ENCODE measurements around the gene G3BP2.

Gene G3BP2

GRCh38 chr4:75596061-75596460 is 77.2 kb downstream of the G3BP2 start:
- TF ChIP-seq CTCF (conservative IDR thresholded peaks at IDR 0.05; ENCODE audit: low read depth, low read length): no peak
- Histone ChIP-seq H3K27me3 (ENCODE audit: insufficient read depth, low read depth) (no peaks in the 10 kb centered on the region), H3K79me2 (ENCODE audit: insufficient read depth, low read depth) (no peaks in the 10 kb centered on the region), H3K4me3 (IDR thresholded peaks at IDR 0.05; ENCODE audit: insufficient read depth, low read depth, low read length) (no peak overlapping the region), H3K4me2 (peak overlapping the region; percentile 79), H3K4me1 (ENCODE audit: low read depth, poor library complexity, severe bottlenecking) (peaks cover 71% of the 10 kb centered on the region), H3K27ac (peak overlapping the region; percentile 87), H2AFZ (ENCODE audit: low read depth) (no peak overlapping the region), H3K36me3 (ENCODE audit: insufficient read depth) (no peaks in the 10 kb centered on the region), H3K9ac (no peak overlapping the region), H4K20me1 (ENCODE audit: insufficient read depth) (no peaks in the 10 kb centered on the region)

GRCh38 chr4:75593393-75593792 is 79.8 kb downstream of the G3BP2 start:
- no peaks in the 10 kb centered on the region for H3K36me3 ChIP-seq (ENCODE audit: insufficient read depth)
- H2AFZ ChIP-seq (ENCODE audit: low read depth): no peak overlapping the region
- H3K4me2 ChIP-seq: no peak overlapping the region
- no peaks in the 10 kb centered on the region for H3K27me3 ChIP-seq (ENCODE audit: insufficient read depth, low read depth)
- H3K79me2 ChIP-seq (ENCODE audit: insufficient read depth, low read depth): no peaks in the 10 kb centered on the region
- H3K9ac ChIP-seq: no peak overlapping the region
- H3K4me1 ChIP-seq (ENCODE audit: low read depth, poor library complexity, severe bottlenecking): peaks cover 52% of the 10 kb centered on the region
- H3K4me3 ChIP-seq (IDR thresholded peaks at IDR 0.05; ENCODE audit: insufficient read depth, low read depth, low read length): no peak overlapping the region
- no peak overlapping the region for H3K27ac ChIP-seq
- TF ChIP-seq CTCF (conservative IDR thresholded peaks at IDR 0.05; ENCODE audit: low read depth, low read length): no peak
- no peaks in the 10 kb centered on the region for H4K20me1 ChIP-seq (ENCODE audit: insufficient read depth)
